T47D (cell line): ENCODE data around the gene FAM20C.
A peak's percentile ranks its signal among the peaks of the same experiment; 100 is the strongest.

Experiments used
- DNase-seq, 2 experiments: peaks; one replicate each; pipeline versions ENCODE4 v3.0.0 to v3.0.0-alpha.2; 2011 to 2012; ENCODE audit warnings: low read depth in 1 of 2, low spot score in 1 of 2
- JUND ChIP-seq: IDR thresholded peaks from 2 replicates; pipeline ENCODE4 v1.6.1; 2012; ENCODE audit warnings: low read depth
- in situ Hi-C: cut with HindIII; loops from 2 replicates; pipeline ENCODE4 v1.10.0; 2016; ENCODE audit warnings: low sequenced_read_pairs, low pct_unique_long_range_greater_than_20kb

The FAM20C gene

GRCh38 chr7:248732-249435, 56.5 kb downstream of the FAM20C start:
- TF ChIP-seq JUND = no peak
- no peak for DNase-seq
- in situ Hi-C loops = no loop called here

GRCh38 chr7:249989-250388, 57.6 kb downstream of the FAM20C start:
- in situ Hi-C loops = no loop called here
- no peak for TF ChIP-seq JUND
- no peak for DNase-seq

GRCh38 chr7:250523-250922, 58.2 kb downstream of the FAM20C start:
- no peak for TF ChIP-seq JUND
- no peak for DNase-seq
- in situ Hi-C loops = no loop called here

DNA sequence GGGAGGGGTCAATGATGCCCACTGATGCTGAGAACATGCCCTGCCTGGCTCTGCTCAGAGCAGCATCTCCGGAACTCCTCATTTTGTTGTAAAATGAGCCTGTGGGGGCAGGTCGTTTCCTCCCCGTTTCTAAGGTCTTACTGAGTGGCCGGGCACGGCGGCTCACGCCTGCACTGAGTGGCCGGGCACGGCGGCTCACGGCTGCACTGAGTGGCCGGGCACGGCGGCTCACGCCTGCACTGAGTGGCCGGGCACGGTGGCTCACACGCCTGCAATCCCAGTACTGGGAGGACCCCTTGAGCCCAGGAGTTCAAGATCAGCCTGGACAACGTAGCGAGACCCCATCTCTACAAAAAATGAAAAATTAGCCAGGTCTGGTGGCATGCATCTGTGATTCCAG, 58.6 kb downstream of the FAM20C start:
- no peak for DNase-seq
- no peak for TF ChIP-seq JUND
- in situ Hi-C loops = no loop called here

GRCh38 chr7:251446-252175, 59.2 kb downstream of the FAM20C start:
- in situ Hi-C loops = no loop called here
- DNase-seq = no peak
- TF ChIP-seq JUND = no peak

DNA sequence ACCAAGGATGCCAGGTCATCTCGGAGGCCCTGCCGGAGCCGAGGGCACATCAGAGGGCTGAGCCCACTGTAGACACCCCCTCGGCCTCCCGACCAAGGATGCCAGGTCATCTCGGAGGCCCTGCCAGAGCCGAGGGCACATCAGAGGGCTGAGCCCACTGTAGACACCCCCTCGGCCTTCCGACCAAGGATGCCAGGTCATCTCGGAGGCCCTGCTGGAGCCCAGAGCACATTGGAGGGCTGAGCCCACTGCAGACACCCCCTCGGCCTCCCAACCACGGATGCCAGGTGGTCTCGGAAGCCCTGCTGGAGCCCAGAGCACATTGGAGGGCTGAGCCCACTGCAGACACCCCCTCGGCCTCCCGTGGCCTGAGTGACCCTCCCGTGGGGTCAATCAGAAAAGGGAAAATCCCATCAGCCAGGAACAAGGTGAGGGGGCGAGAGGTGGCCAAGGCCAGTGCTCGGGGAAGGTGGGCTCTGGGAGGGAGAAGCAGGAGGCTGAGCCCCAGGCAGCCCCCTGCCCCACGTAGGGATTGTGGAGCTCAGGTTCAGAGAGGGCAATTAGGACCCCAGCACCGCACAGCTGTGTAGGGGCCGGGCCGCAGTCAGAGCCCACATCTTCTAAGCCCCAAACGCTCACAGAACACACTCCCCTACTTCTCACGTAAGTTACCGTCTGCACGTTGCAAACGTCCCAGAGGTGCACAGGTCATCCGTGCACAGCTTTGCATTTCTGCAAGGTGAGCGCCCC, 60.0 kb downstream of the FAM20C start:
- DNase-seq = no peak
- in situ Hi-C loops = no loop called here
- TF ChIP-seq JUND = no peak

DNA sequence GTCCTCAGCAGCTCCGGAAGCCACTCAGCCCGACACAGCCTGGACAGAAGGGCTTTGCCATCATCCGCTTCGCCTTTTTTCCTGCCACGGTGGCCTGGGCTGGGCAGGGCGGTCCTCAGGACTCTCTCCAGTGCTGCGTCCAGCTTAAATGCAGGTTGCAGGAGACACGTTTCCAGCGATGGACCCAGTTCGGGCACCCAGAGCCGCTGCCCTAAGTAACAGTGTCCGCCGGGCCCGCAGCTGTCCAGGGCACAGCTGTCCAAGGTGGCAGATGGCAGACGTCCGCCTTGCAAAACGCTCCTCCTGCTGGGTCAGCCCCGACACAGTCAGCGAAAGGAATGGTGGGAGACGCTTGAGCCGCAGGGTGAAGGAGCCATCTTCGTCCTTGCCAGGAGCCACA, 60.6 kb downstream of the FAM20C start:
- in situ Hi-C loops = no loop called here
- DNase-seq = no peak
- no peak for TF ChIP-seq JUND

GRCh38 chr7:253581-254336, 61.4 kb downstream of the FAM20C start:
- in situ Hi-C loops = no loop called here
- no peak for TF ChIP-seq JUND
- DNase-seq = no peak

DNA sequence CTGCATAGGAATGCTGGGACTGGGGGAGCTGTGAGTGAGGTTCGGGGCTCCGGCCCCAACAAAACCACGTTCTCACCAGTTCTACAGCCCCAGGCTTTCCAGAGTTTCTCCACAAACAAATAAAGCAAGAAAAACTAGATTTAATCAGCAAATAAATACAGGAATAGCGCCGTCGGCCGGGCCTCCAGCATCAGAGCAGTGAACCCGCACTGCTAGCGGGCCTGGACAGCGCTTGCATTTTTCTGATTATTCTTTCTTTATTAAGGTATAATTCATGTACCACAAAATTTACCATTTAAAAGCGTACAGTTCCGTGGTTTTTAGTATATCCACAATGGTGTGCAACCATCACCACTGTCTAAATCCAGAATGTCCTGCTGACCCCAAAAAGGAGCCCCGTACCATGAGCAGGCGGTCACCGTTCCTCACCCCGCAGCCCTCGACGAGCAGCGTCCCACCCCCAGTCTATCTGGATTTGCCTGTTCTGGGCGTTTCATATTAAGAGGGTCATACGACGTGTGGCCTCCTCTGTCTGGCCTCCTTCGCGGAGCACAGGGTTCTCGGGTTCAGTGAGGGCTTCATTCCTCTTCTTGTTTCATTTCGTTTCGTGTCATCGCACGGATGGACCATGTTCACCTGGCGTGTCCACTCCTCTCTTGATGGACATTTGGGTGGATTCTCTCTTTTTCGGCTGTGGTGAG, 62.1 kb downstream of the FAM20C start:
- peak; percentile 75 to 80 for DNase-seq
- in situ Hi-C loops = no loop called here
- TF ChIP-seq JUND = no peak

DNA sequence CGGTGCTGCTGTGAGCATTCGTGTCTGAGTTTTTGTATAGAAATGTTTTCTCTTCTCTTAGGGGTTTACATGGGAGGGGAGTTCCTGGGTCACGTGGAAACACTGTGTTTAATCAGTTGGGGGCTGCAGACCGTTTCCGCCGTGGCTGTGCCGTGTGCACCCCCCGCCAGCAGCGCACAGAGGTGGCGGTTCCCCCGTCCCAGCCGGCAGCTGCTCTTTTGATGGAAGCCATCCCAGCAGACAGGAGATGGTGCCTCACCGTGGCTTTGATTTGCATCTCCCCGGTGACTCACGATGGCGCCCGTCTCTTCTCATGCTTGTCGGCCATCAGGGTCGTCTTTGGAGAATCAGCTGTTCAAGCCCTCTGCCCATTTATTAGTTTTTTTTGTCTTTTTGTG, 62.7 kb downstream of the FAM20C start:
- in situ Hi-C loops = no loop called here
- no peak for TF ChIP-seq JUND
- DNase-seq = no peak

- no peak for TF ChIP-seq JUND
- DNase-seq = no peak
- in situ Hi-C loops = no loop called here
Measured at GRCh38 chr7:255721-256361, 63.5 kb downstream of the FAM20C start.
